CD4-positive, alpha-beta memory T cell (primary cell): ENCODE data around the gene TMSB15C. TPM values are rescaled to one million over a fixed set of nuclear protein-coding genes. Genes with fewer than 3 reads are reported as not detected.

Experiments used
- CTCF ChIA-PET: fragments of 350-600 bp; sonication (Branson Sonifier 250); formaldehyde crosslinking; loops from one replicate; lab custom pipeline; 2021; ENCODE audit warnings: inconsistent platforms; ENCODE audit not compliant: partially characterized antibody; lab: Charles Lee
- POLR2A ChIA-PET: fragments of 350-600 bp; sonication (Branson Sonifier 250); formaldehyde crosslinking; loops from one replicate; lab custom pipeline; 2021; ENCODE audit not compliant: partially characterized antibody; lab: Charles Lee
- DNase-seq, 5 donors: peaks; one replicate each; pipeline versions ENCODE4 v3.0.0 to v3.0.0-alpha.2; 2020 to 2022; ENCODE audit warnings: mixed read lengths in 1 of 5
- H3K27ac ChIP-seq: one replicate; pipeline ENCODE4 v1.7.0; 2013; ENCODE audit warnings: low read depth, low read length
- H3K27me3 ChIP-seq: 2 replicates; pipeline ENCODE4 v1.7.0; 2013; ENCODE audit warnings: mild to moderate bottlenecking, low read length, moderate library complexity; ENCODE audit not compliant: insufficient read depth
- H3K36me3 ChIP-seq: 2 replicates; pipeline ENCODE4 v1.7.0; 2013; ENCODE audit warnings: mild to moderate bottlenecking, low read length, moderate library complexity; ENCODE audit not compliant: insufficient read depth
- H3K4me1 ChIP-seq: 2 replicates; pipeline ENCODE4 v1.7.0; 2013; ENCODE audit warnings: mild to moderate bottlenecking, low read length, moderate library complexity; ENCODE audit not compliant: insufficient read depth
- H3K4me3 ChIP-seq, 2 donors: one replicate each; pipeline ENCODE4 v1.7.0; 2013; ENCODE audit warnings: low read length in 2 of 2, mild to moderate bottlenecking in 1 of 2
- H3K9me3 ChIP-seq, 2 donors: one replicate each; pipeline ENCODE4 v1.7.0; 2013; ENCODE audit warnings: low read length in 2 of 2, control low read depth in 1 of 2; ENCODE audit not compliant: control insufficient read depth in 1 of 2
- H3K27ac Mint-ChIP-seq, 7 donors: one replicate each; pipeline ENCODE4 v1.8.0; 2020 to 2021; ENCODE audit warnings: mixed read lengths in 7 of 7, mild to moderate bottlenecking in 6 of 7, inconsistent platforms in 3 of 7, moderate library complexity in 3 of 7
- H3K27me3 Mint-ChIP-seq, 2 donors: one replicate each; pipeline ENCODE4 v1.8.0; 2020 to 2021; ENCODE audit warnings: mixed read lengths in 2 of 2
- H3K36me3 Mint-ChIP-seq, 2 donors: one replicate each; pipeline ENCODE4 v1.8.0; 2020 to 2021; ENCODE audit warnings: mixed read lengths in 2 of 2, inconsistent platforms in 1 of 2, mild to moderate bottlenecking in 1 of 2
- H3K4me1 Mint-ChIP-seq, 4 donors: one replicate each; pipeline ENCODE4 v1.8.0; 2020 to 2021; ENCODE audit warnings: mixed read lengths in 4 of 4, mild to moderate bottlenecking in 1 of 4
- H3K4me3 Mint-ChIP-seq, 8 donors: one replicate each; pipeline ENCODE4 v1.8.0; 2020 to 2021; ENCODE audit warnings: mixed read lengths in 8 of 8, mild to moderate bottlenecking in 7 of 8, moderate library complexity in 6 of 8, inconsistent platforms in 3 of 8
- H3K9me3 Mint-ChIP-seq, 8 donors: one replicate each; pipeline ENCODE4 v1.8.0; 2020 to 2021; ENCODE audit warnings: mixed read lengths in 8 of 8, mild to moderate bottlenecking in 5 of 8, inconsistent platforms in 3 of 8, moderate library complexity in 1 of 8
- intact Hi-C: fragments of 100-400 bp; cut with micrococcal nuclease; formaldehyde crosslinking; loops from one replicate; pipeline ENCODE4 v1.15.1; 2023
- polyA plus RNA-seq, 2 donors: library from polyadenylated mRNA; unstranded; fragments of 300-500 nt; fragmentation: Illumina TruSeq; gene quantifications; one replicate each; pipeline ENCODE4 v1.2.3, GENCODE V29; 2021
- total RNA-seq, 2 experiments: library from RNA; stranded (reverse); gene quantifications; one replicate each; pipeline ENCODE4 v1.2.3, GENCODE V29; 2021

TMSB15C gene
- total and polyA plus RNA-seq, 4 experiments from 2014 or later = 0.41 to 3.6 (median 1.6) TPM

GRCh38 chrX:104047171-104047570, 28.9 kb downstream of the TMSB15C start:
- ChIA-PET POLR2A (no interaction called here), CTCF (no interaction called here)
- Histone ChIP-seq H3K27me3 (no peaks in the 10 kb centered on the region), H3K36me3 (no peaks in the 10 kb centered on the region), H3K4me1 (no peaks in the 10 kb centered on the region), H3K27ac (no peak overlapping the region), H3K4me3 (no peak overlapping the region), H3K9me3 (no peaks in the 10 kb centered on the region)
- Mint-ChIP-seq H3K27me3 (peaks cover 0 to 5% of the 10 kb centered on the region in 2 donors), H3K9me3 (no peaks in the 10 kb centered on the region), H3K4me3 (no peak overlapping the region), H3K4me1 (no peaks in the 10 kb centered on the region), H3K27ac (no peak overlapping the region), H3K36me3 (no peaks in the 10 kb centered on the region)
- DNase-seq = peak in 1 of 5 donors; percentile 18
- intact Hi-C loops = no loop called here

DNA sequence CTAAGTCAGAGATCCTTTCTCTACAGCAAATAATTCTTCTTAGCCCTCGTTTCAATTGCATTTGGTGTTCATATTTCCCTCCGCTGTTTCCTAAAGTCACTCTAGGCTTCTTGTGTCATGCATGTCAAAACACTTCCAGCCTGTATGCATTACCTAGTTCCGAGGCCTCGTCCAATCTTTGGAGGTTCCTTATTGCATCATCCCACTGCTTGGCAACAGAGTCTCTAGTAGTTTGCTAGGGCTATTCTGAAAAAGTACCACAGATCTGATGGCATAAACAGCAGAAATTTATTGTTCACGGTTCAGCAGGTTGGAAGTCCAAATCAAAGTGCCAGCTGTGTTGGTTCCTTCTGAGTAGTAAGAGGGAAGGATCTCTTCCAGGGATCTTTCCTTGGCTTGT, 30.4 kb downstream of the TMSB15C start:
- no peak for DNase-seq
- no peak overlapping the region for H3K4me3 Mint-ChIP-seq
- no peaks in the 10 kb centered on the region for H3K36me3 Mint-ChIP-seq
- no peaks in the 10 kb centered on the region for H3K4me1 Mint-ChIP-seq
- no peak overlapping the region for H3K27ac Mint-ChIP-seq
- CTCF ChIA-PET = no interaction called here
- no peaks in the 10 kb centered on the region for H3K9me3 ChIP-seq
- peaks cover 1 to 5% of the 10 kb centered on the region in 2 donors for H3K27me3 Mint-ChIP-seq
- POLR2A ChIA-PET = no interaction called here
- H3K27me3 ChIP-seq = no peaks in the 10 kb centered on the region
- H3K27ac ChIP-seq = no peak overlapping the region
- intact Hi-C loops = no loop called here
- H3K9me3 Mint-ChIP-seq = no peaks in the 10 kb centered on the region
- no peaks in the 10 kb centered on the region for H3K4me1 ChIP-seq
- H3K4me3 ChIP-seq = no peak overlapping the region
- no peaks in the 10 kb centered on the region for H3K36me3 ChIP-seq

- Histone ChIP-seq H3K4me1 (no peaks in the 10 kb centered on the region), H3K9me3 (no peaks in the 10 kb centered on the region), H3K27me3 (no peaks in the 10 kb centered on the region), H3K36me3 (no peaks in the 10 kb centered on the region), H3K4me3 (no peak overlapping the region), H3K27ac (no peak overlapping the region)
- ChIA-PET CTCF (no interaction called here), POLR2A (no interaction called here)
- no peaks in the 10 kb centered on the region for H3K36me3 Mint-ChIP-seq
- H3K27ac Mint-ChIP-seq = no peak overlapping the region
- no peaks in the 10 kb centered on the region for H3K9me3 Mint-ChIP-seq
- intact Hi-C loops = no loop called here
- no peak overlapping the region for H3K4me3 Mint-ChIP-seq
- no peak for DNase-seq
- H3K27me3 Mint-ChIP-seq = peaks cover 5% of the 10 kb centered on the region in 2 donors
- no peaks in the 10 kb centered on the region for H3K4me1 Mint-ChIP-seq
Observed at GRCh38 chrX:104041003-104041402, 35.0 kb downstream of the TMSB15C start.

- Mint-ChIP-seq H3K4me1 (no peaks in the 10 kb centered on the region), H3K36me3 (no peaks in the 10 kb centered on the region), H3K27me3 (peaks cover 5% of the 10 kb centered on the region in 2 donors), H3K27ac (no peak within 1 kb of the TSS), H3K9me3 (no peaks in the 10 kb centered on the region), H3K4me3 (no peak within 1 kb of the TSS)
- ChIA-PET POLR2A (no interaction called here), CTCF (no interaction called here)
- H3K36me3 ChIP-seq = no peaks in the 10 kb centered on the region
- H3K4me3 ChIP-seq = no peak within 1 kb of the TSS
- no peak within 1 kb of the TSS for H3K27ac ChIP-seq
- no peak for DNase-seq
- H3K9me3 ChIP-seq = no peaks in the 10 kb centered on the region
- H3K27me3 ChIP-seq = no peaks in the 10 kb centered on the region
- H3K4me1 ChIP-seq = no peaks in the 10 kb centered on the region
- intact Hi-C loops = no loop called here
Observed at GRCh38 chrX:104039689-104040505, 36.1 kb downstream of the TMSB15C start, which contains the start of gene H2BW2. H2BW2 (plus strand) TSS chrX:104039956; CDS start chrX:104039995, 39 bp downstream.

Other genes starting within 250 kb of the TMSB15C start
- gene RAB9B, start 244.0 kb downstream of the TMSB15C start, total RNA-seq = under 1 TPM; 0.25 to 0.26 TPM
- gene RAB9B, start 244.0 kb downstream of the TMSB15C start, polyA plus RNA-seq = under 1 TPM; 0.15 to 0.21 TPM
- gene TMSB15B, start 113.6 kb downstream of the TMSB15C start, total RNA-seq = 1 to 10 TPM; 6.1 to 6.5 TPM
- 1 to 10 TPM; 4.5 to 6.4 TPM for gene TMSB15B, start 113.6 kb downstream of the TMSB15C start, polyA plus RNA-seq
- not detected for gene H2BW1, start 62.5 kb downstream of the TMSB15C start, total RNA-seq
- not detected for gene H2BW1, start 62.5 kb downstream of the TMSB15C start, polyA plus RNA-seq
- not detected for gene H2BW2, start 36.3 kb downstream of the TMSB15C start, total RNA-seq
- not detected for gene H2BW2, start 36.3 kb downstream of the TMSB15C start, polyA plus RNA-seq
- gene ZCCHC18, start 36.3 kb upstream of the TMSB15C start, total RNA-seq = 1 to 10 TPM; 9.2 to 9.5 TPM
- 1 to 10 TPM; 1.3 to 2.0 TPM for gene ZCCHC18, start 36.3 kb upstream of the TMSB15C start, polyA plus RNA-seq
- 10 to 100 TPM; 20.9 to 21.0 TPM for gene SLC25A53, start 80.8 kb upstream of the TMSB15C start, total RNA-seq
- 1 to 10 TPM; 7.1 to 9.6 TPM for gene SLC25A53, start 80.8 kb upstream of the TMSB15C start, polyA plus RNA-seq
- gene FAM199X, start 90.2 kb upstream of the TMSB15C start, total RNA-seq = 10 to 100 TPM; 19.6 to 19.9 TPM
- gene FAM199X, start 90.2 kb upstream of the TMSB15C start, polyA plus RNA-seq = 10 to 100 TPM in 1 of 2 donors, 1 to 10 TPM in 1; 7.1 to 10.2 TPM
- gene ESX1, start 178.7 kb upstream of the TMSB15C start, total RNA-seq = not detected
- gene ESX1, start 178.7 kb upstream of the TMSB15C start, polyA plus RNA-seq = not detected